ENCODE results near the gene MAB21L4.

Gene MAB21L4

GRCh38 chr2:240876475-240877251 is 19.3 kb downstream of the MAB21L4 start:
- TF ChIP-seq ZFX (IDR thresholded peaks at IDR 0.05) (no peak), CTCF (conservative IDR thresholded peaks at IDR 0.05) (no peak)
- no peak overlapping the region for H3K27ac ChIP-seq

GRCh38 chr2:240876035-240876474 is 19.9 kb downstream of the MAB21L4 start:
- no peak for TF ChIP-seq ZFX (IDR thresholded peaks at IDR 0.05)
- no peak for TF ChIP-seq CTCF (conservative IDR thresholded peaks at IDR 0.05)
- no peak overlapping the region for H3K27ac ChIP-seq

- TF ChIP-seq CTCF (conservative IDR thresholded peaks at IDR 0.05) (no peak), ZFX (IDR thresholded peaks at IDR 0.05) (no peak)
- H3K27ac ChIP-seq = no peak overlapping the region
Measured at GRCh38 chr2:240875228-240876034, 20.5 kb downstream of the MAB21L4 start.

GRCh38 chr2:240874715-240875227 is 21.2 kb downstream of the MAB21L4 start:
- no peak overlapping the region for H3K27ac ChIP-seq

GRCh38 chr2:240873805-240874714 is 21.9 kb downstream of the MAB21L4 start:
- no peak overlapping the region for H3K27ac ChIP-seq
- no peak for TF ChIP-seq ZFX (IDR thresholded peaks at IDR 0.05)
- no peak for TF ChIP-seq CTCF (conservative IDR thresholded peaks at IDR 0.05)

More at GRCh38 chr2:240874715-240875227, 21.2 kb downstream of the MAB21L4 start:
- no peak for TF ChIP-seq CTCF (conservative IDR thresholded peaks at IDR 0.05)
- TF ChIP-seq ZFX (IDR thresholded peaks at IDR 0.05) = no peak

GRCh38 chr2:240873098-240873788 is 22.7 kb downstream of the MAB21L4 start:
- no peak overlapping the region for H3K27ac ChIP-seq
- no peak for TF ChIP-seq ZFX (IDR thresholded peaks at IDR 0.05)
- TF ChIP-seq CTCF (conservative IDR thresholded peaks at IDR 0.05) = no peak

Measured in C4-2B (cell line).